ENCODE results near the gene PRKAG2. TPM values are rescaled to one million over a fixed set of nuclear protein-coding genes. Genes with fewer than 3 reads are reported as not detected.

PRKAG2 gene
- polyA plus RNA-seq, result 10 to 100 TPM in 1 of 2 donors, 1 to 10 TPM in 1; 9.0 to 11.2 TPM

GRCh38 chr7:151876899-151877777 is at the start of gene PRKAG2:
Gene PRKAG2, minus strand, starts transcription at chr7:151877115. Its CDS starts 495 bp downstream, at chr7:151876620.
- 0 to 1% methylated on average over 79 to 95 of the region's 95 CpGs for WGBS, 2 donors
- Histone ChIP-seq H3K27me3 (ENCODE audit: control insufficient read depth in 1 of 2, insufficient read depth in 2 of 2, low read length in 2 of 2) (no peaks in the 10 kb centered on the region), H3K9me3 (ENCODE audit: control insufficient read depth in 2 of 2, insufficient read depth in 1 of 2, low read depth in 1 of 2, low read length in 1 of 2) (no peaks in the 10 kb centered on the region), H3K4me1 (ENCODE audit: control insufficient read depth in 2 of 2, insufficient read depth in 2 of 2, low read length in 1 of 2) (peaks cover 0 to 6% of the 10 kb centered on the region in 2 donors), H3K36me3 (ENCODE audit: control insufficient read depth in 2 of 2, insufficient read depth in 2 of 2, low read length in 1 of 2) (no peaks in the 10 kb centered on the region), H3K4me3 (ENCODE audit: low read depth in 1 of 2, low read length in 2 of 2) (peak within 1 kb of the TSS; percentile 62 to 74), H3K27ac (ENCODE audit: low read depth in 2 of 2, low read length in 1 of 2) (peak within 1 kb of the TSS; percentile 75 to 82)

- H3K9me3 ChIP-seq (ENCODE audit: control insufficient read depth in 2 of 2, insufficient read depth in 1 of 2, low read depth in 1 of 2, low read length in 1 of 2), result no peaks in the 10 kb centered on the region
- peaks cover 0 to 4% of the 10 kb centered on the region in 2 donors for H3K4me1 ChIP-seq (ENCODE audit: control insufficient read depth in 2 of 2, insufficient read depth in 2 of 2, low read length in 1 of 2)
- H3K27me3 ChIP-seq (ENCODE audit: control insufficient read depth in 1 of 2, insufficient read depth in 2 of 2, low read length in 2 of 2), result no peaks in the 10 kb centered on the region
- WGBS, 2 donors, result 81 to 88% methylated on average over 5 of the region's 5 CpGs
- no peak overlapping the region for H3K4me3 ChIP-seq (ENCODE audit: low read depth in 1 of 2, low read length in 2 of 2)
- no peaks in the 10 kb centered on the region for H3K36me3 ChIP-seq (ENCODE audit: control insufficient read depth in 2 of 2, insufficient read depth in 2 of 2, low read length in 1 of 2)
- no peak overlapping the region for H3K27ac ChIP-seq (ENCODE audit: low read depth in 2 of 2, low read length in 1 of 2)
Observed at GRCh38 chr7:151926336-151926712, 49.4 kb upstream of the PRKAG2 start.

- Histone ChIP-seq H3K27me3 (ENCODE audit: control insufficient read depth in 1 of 2, insufficient read depth in 2 of 2, low read length in 2 of 2) (no peaks in the 10 kb centered on the region), H3K27ac (ENCODE audit: low read depth in 2 of 2, low read length in 1 of 2) (no peak overlapping the region), H3K4me1 (ENCODE audit: control insufficient read depth in 2 of 2, insufficient read depth in 2 of 2, low read length in 1 of 2) (peaks cover 0 to 4% of the 10 kb centered on the region in 2 donors), H3K4me3 (ENCODE audit: low read depth in 1 of 2, low read length in 2 of 2) (no peak overlapping the region), H3K36me3 (ENCODE audit: control insufficient read depth in 2 of 2, insufficient read depth in 2 of 2, low read length in 1 of 2) (no peaks in the 10 kb centered on the region), H3K9me3 (ENCODE audit: control insufficient read depth in 2 of 2, insufficient read depth in 1 of 2, low read depth in 1 of 2, low read length in 1 of 2) (no peaks in the 10 kb centered on the region)
- 68 to 71% methylated on average over 22 of the region's 22 CpGs for WGBS, 2 donors
Observed at GRCh38 chr7:151925446-151926335, 48.8 kb upstream of the PRKAG2 start.

GRCh38 chr7:151924508-151924907 is 47.6 kb upstream of the PRKAG2 start:
- no peaks in the 10 kb centered on the region for H3K9me3 ChIP-seq (ENCODE audit: control insufficient read depth in 2 of 2, insufficient read depth in 1 of 2, low read depth in 1 of 2, low read length in 1 of 2)
- H3K4me3 ChIP-seq (ENCODE audit: low read depth in 1 of 2, low read length in 2 of 2), result no peak overlapping the region
- WGBS, 2 donors, result 80 to 94% methylated on average over 8 of the region's 8 CpGs
- no peak overlapping the region for H3K27ac ChIP-seq (ENCODE audit: low read depth in 2 of 2, low read length in 1 of 2)
- H3K4me1 ChIP-seq (ENCODE audit: control insufficient read depth in 2 of 2, insufficient read depth in 2 of 2, low read length in 1 of 2), result peaks cover 0 to 4% of the 10 kb centered on the region in 2 donors
- no peaks in the 10 kb centered on the region for H3K36me3 ChIP-seq (ENCODE audit: control insufficient read depth in 2 of 2, insufficient read depth in 2 of 2, low read length in 1 of 2)
- H3K27me3 ChIP-seq (ENCODE audit: control insufficient read depth in 1 of 2, insufficient read depth in 2 of 2, low read length in 2 of 2), result no peaks in the 10 kb centered on the region

- Histone ChIP-seq H3K27ac (ENCODE audit: low read depth in 2 of 2, low read length in 1 of 2) (peak overlapping the region in 1 of 2 donors; percentile 28), H3K27me3 (ENCODE audit: control insufficient read depth in 1 of 2, insufficient read depth in 2 of 2, low read length in 2 of 2) (no peaks in the 10 kb centered on the region), H3K4me1 (ENCODE audit: control insufficient read depth in 2 of 2, insufficient read depth in 2 of 2, low read length in 1 of 2) (peaks cover 0 to 4% of the 10 kb centered on the region in 2 donors), H3K4me3 (ENCODE audit: low read depth in 1 of 2, low read length in 2 of 2) (no peak overlapping the region), H3K36me3 (ENCODE audit: control insufficient read depth in 2 of 2, insufficient read depth in 2 of 2, low read length in 1 of 2) (no peaks in the 10 kb centered on the region), H3K9me3 (ENCODE audit: control insufficient read depth in 2 of 2, insufficient read depth in 1 of 2, low read depth in 1 of 2, low read length in 1 of 2) (no peaks in the 10 kb centered on the region)
- WGBS, 2 donors, result 88 to 89% methylated on average over 9 of the region's 9 CpGs
Observed at GRCh38 chr7:151924001-151924400, 47.1 kb upstream of the PRKAG2 start.

GRCh38 chr7:151923097-151923876 is 46.4 kb upstream of the PRKAG2 start:
- 39 to 49% methylated on average over 16 of the region's 16 CpGs for WGBS, 2 donors
- Histone ChIP-seq H3K36me3 (ENCODE audit: control insufficient read depth in 2 of 2, insufficient read depth in 2 of 2, low read length in 1 of 2) (no peaks in the 10 kb centered on the region), H3K9me3 (ENCODE audit: control insufficient read depth in 2 of 2, insufficient read depth in 1 of 2, low read depth in 1 of 2, low read length in 1 of 2) (no peaks in the 10 kb centered on the region), H3K4me1 (ENCODE audit: control insufficient read depth in 2 of 2, insufficient read depth in 2 of 2, low read length in 1 of 2) (peaks cover 0 to 4% of the 10 kb centered on the region in 2 donors), H3K27me3 (ENCODE audit: control insufficient read depth in 1 of 2, insufficient read depth in 2 of 2, low read length in 2 of 2) (no peaks in the 10 kb centered on the region), H3K27ac (ENCODE audit: low read depth in 2 of 2, low read length in 1 of 2) (peak overlapping the region; percentile 30 to 51), H3K4me3 (ENCODE audit: low read depth in 1 of 2, low read length in 2 of 2) (no peak overlapping the region)

GRCh38 chr7:151921451-151921850 is 44.5 kb upstream of the PRKAG2 start:
- no peaks in the 10 kb centered on the region for H3K27me3 ChIP-seq (ENCODE audit: control insufficient read depth in 1 of 2, insufficient read depth in 2 of 2, low read length in 2 of 2)
- no peaks in the 10 kb centered on the region for H3K9me3 ChIP-seq (ENCODE audit: control insufficient read depth in 2 of 2, insufficient read depth in 1 of 2, low read depth in 1 of 2, low read length in 1 of 2)
- H3K4me3 ChIP-seq (ENCODE audit: low read depth in 1 of 2, low read length in 2 of 2), result no peak overlapping the region
- H3K27ac ChIP-seq (ENCODE audit: low read depth in 2 of 2, low read length in 1 of 2), result no peak overlapping the region
- no peaks in the 10 kb centered on the region for H3K36me3 ChIP-seq (ENCODE audit: control insufficient read depth in 2 of 2, insufficient read depth in 2 of 2, low read length in 1 of 2)
- peaks cover 0 to 4% of the 10 kb centered on the region in 2 donors for H3K4me1 ChIP-seq (ENCODE audit: control insufficient read depth in 2 of 2, insufficient read depth in 2 of 2, low read length in 1 of 2)
- 90 to 91% methylated on average over 13 of the region's 13 CpGs for WGBS, 2 donors

- WGBS, 2 donors, result 100% methylated on average over 1 of the region's 1 CpG
- Histone ChIP-seq H3K27me3 (ENCODE audit: control insufficient read depth in 1 of 2, insufficient read depth in 2 of 2, low read length in 2 of 2) (no peaks in the 10 kb centered on the region), H3K36me3 (ENCODE audit: control insufficient read depth in 2 of 2, insufficient read depth in 2 of 2, low read length in 1 of 2) (no peaks in the 10 kb centered on the region), H3K4me3 (ENCODE audit: low read depth in 1 of 2, low read length in 2 of 2) (no peak overlapping the region), H3K4me1 (ENCODE audit: control insufficient read depth in 2 of 2, insufficient read depth in 2 of 2, low read length in 1 of 2) (peaks cover 0 to 4% of the 10 kb centered on the region in 2 donors), H3K9me3 (ENCODE audit: control insufficient read depth in 2 of 2, insufficient read depth in 1 of 2, low read depth in 1 of 2, low read length in 1 of 2) (no peaks in the 10 kb centered on the region), H3K27ac (ENCODE audit: low read depth in 2 of 2, low read length in 1 of 2) (no peak overlapping the region)
Observed at GRCh38 chr7:151920488-151920887, 43.6 kb upstream of the PRKAG2 start.

- no peaks in the 10 kb centered on the region for H3K36me3 ChIP-seq (ENCODE audit: control insufficient read depth in 2 of 2, insufficient read depth in 2 of 2, low read length in 1 of 2)
- H3K27me3 ChIP-seq (ENCODE audit: control insufficient read depth in 1 of 2, insufficient read depth in 2 of 2, low read length in 2 of 2), result no peaks in the 10 kb centered on the region
- H3K4me3 ChIP-seq (ENCODE audit: low read depth in 1 of 2, low read length in 2 of 2), result no peak overlapping the region
- peaks cover 0 to 4% of the 10 kb centered on the region in 2 donors for H3K4me1 ChIP-seq (ENCODE audit: control insufficient read depth in 2 of 2, insufficient read depth in 2 of 2, low read length in 1 of 2)
- no peaks in the 10 kb centered on the region for H3K9me3 ChIP-seq (ENCODE audit: control insufficient read depth in 2 of 2, insufficient read depth in 1 of 2, low read depth in 1 of 2, low read length in 1 of 2)
- 85 to 87% methylated on average over 8 of the region's 8 CpGs for WGBS, 2 donors
- no peak overlapping the region for H3K27ac ChIP-seq (ENCODE audit: low read depth in 2 of 2, low read length in 1 of 2)
Observed at GRCh38 chr7:151919595-151919994, 42.7 kb upstream of the PRKAG2 start.
